Thoracic aorta (tissue), 2 donors: ENCODE measurements around the gene PTPN23. TPM values are rescaled to one million over a fixed set of nuclear protein-coding genes. Genes with fewer than 3 reads are reported as not detected.

Source experiments
- ATAC-seq: fragments of 150-250 bp; one replicate; pipeline ENCODE4 v1.8.0; 2017; ENCODE audit warnings: low read depth; ENCODE audit not compliant: insufficient number of reproducible peaks, low FRiP score
- DNase-seq: peaks from one replicate; pipeline ENCODE4 v3.0.0-alpha.2; 2020; ENCODE audit warnings: low spot score
- H3K27ac ChIP-seq, 2 donors: fragments of 200-600 bp; sonication (generic); 1 replicate in 1 of 2; 2 replicates in 1 of 2; pipeline ENCODE4 v1.5.1; 2016; ENCODE audit warnings: mild to moderate bottlenecking in 2 of 2, moderate library complexity in 2 of 2
- H3K27me3 ChIP-seq: fragments of 200-600 bp; sonication (generic); replicated peaks from 2 replicates; pipeline ENCODE4 v1.6.0; 2016; ENCODE audit warnings: mild to moderate bottlenecking; ENCODE audit not compliant: insufficient read depth
- H3K36me3 ChIP-seq: fragments of 200-600 bp; sonication (generic); one replicate; pipeline ENCODE4 v1.5.1; 2016
- H3K4me1 ChIP-seq, 2 donors: fragments of 200-600 bp; sonication (generic); 1 replicate in 1 of 2; 2 replicates in 1 of 2; pipeline versions ENCODE4 v1.5.1 to v1.6.0; 2016; ENCODE audit warnings: low read depth in 2 of 2, mild to moderate bottlenecking in 1 of 2; ENCODE audit not compliant: control insufficient read depth in 1 of 2
- H3K4me3 ChIP-seq: fragments of 200-600 bp; sonication (generic); 2 replicates; pipeline ENCODE4 v1.5.1; 2016; ENCODE audit warnings: mild to moderate bottlenecking
- H3K9me3 ChIP-seq: fragments of 200-600 bp; sonication (generic); 2 replicates; pipeline ENCODE4 v1.5.1; 2016
- CTCF ChIP-seq: fragments of 200-600 bp; sonication (generic); IDR thresholded peaks from one replicate; pipeline ENCODE4 v1.5.1; 2019; ENCODE audit warnings: antibody characterized with exemption
- total RNA-seq, 2 donors: library from RNA; depleted of rRNA; stranded (reverse); fragments of >200 nt; gene quantifications; one replicate each; pipeline versions ENCODE4 v1.1.0 to v1.2.3, GENCODE V29; 2016

PTPN23 gene
- total RNA-seq, 2 donors from 2014 or later: 32.2 to 50.4 TPM

- Histone ChIP-seq H3K4me1 (no peaks in the 10 kb centered on the region), H3K27ac (no peak overlapping the region), H3K36me3 (peaks cover 50% of the 10 kb centered on the region), H3K9me3 (no peaks in the 10 kb centered on the region), H3K4me3 (no peak overlapping the region), H3K27me3 (no peaks in the 10 kb centered on the region)
- no peak for ATAC-seq
- no peak for DNase-seq
- no peak for TF ChIP-seq CTCF
These were observed 38.7 kb upstream of the PTPN23 start for GRCh38 chr3:47342151-47342550.

GRCh38 chr3:47342812-47343211 lies 38.0 kb upstream of the PTPN23 start:
- no peaks in the 10 kb centered on the region for H3K27me3 ChIP-seq
- no peak for ATAC-seq
- H3K4me1 ChIP-seq: no peaks in the 10 kb centered on the region
- TF ChIP-seq CTCF: no peak
- H3K9me3 ChIP-seq: no peaks in the 10 kb centered on the region
- H3K36me3 ChIP-seq: peaks cover 44% of the 10 kb centered on the region
- no peak overlapping the region for H3K27ac ChIP-seq
- DNase-seq: no peak
- no peak overlapping the region for H3K4me3 ChIP-seq

- no peak overlapping the region for H3K27ac ChIP-seq
- H3K4me1 ChIP-seq: no peaks in the 10 kb centered on the region
- DNase-seq (no peak), ATAC-seq (no peak)
- no peaks in the 10 kb centered on the region for H3K27me3 ChIP-seq
- H3K36me3 ChIP-seq: peaks cover 39% of the 10 kb centered on the region
- TF ChIP-seq CTCF: no peak
- H3K9me3 ChIP-seq: no peaks in the 10 kb centered on the region
- no peak overlapping the region for H3K4me3 ChIP-seq
These were observed 37.3 kb upstream of the PTPN23 start for GRCh38 chr3:47343471-47343971.

GRCh38 chr3:47344971-47345370 lies 35.9 kb upstream of the PTPN23 start:
- Histone ChIP-seq H3K36me3 (peaks cover 30% of the 10 kb centered on the region), H3K9me3 (no peaks in the 10 kb centered on the region), H3K4me3 (no peak overlapping the region), H3K27ac (no peak overlapping the region), H3K27me3 (no peaks in the 10 kb centered on the region), H3K4me1 (no peaks in the 10 kb centered on the region)
- DNase-seq: no peak
- TF ChIP-seq CTCF: no peak
- no peak for ATAC-seq

- Histone ChIP-seq H3K27me3 (no peaks in the 10 kb centered on the region), H3K27ac (no peak overlapping the region), H3K4me1 (no peaks in the 10 kb centered on the region), H3K36me3 (peaks cover 19% of the 10 kb centered on the region), H3K9me3 (no peaks in the 10 kb centered on the region), H3K4me3 (no peak overlapping the region)
- DNase-seq (no peak), ATAC-seq (no peak)
- TF ChIP-seq CTCF: no peak
These were observed 33.5 kb upstream of the PTPN23 start for GRCh38 chr3:47347217-47347801.
